GM12878 (cell line): Measurements from ENCODE around the gene MGARP. TPM values are rescaled to one million over a fixed set of nuclear protein-coding genes. Genes with fewer than 3 reads are reported as not detected.
A peak's percentile ranks its signal among the peaks of the same experiment; 100 is the strongest.

Source experiments
- BMI1 ChIP-seq: fragments of 450-650 bp; IDR thresholded peaks from 2 replicates; pipeline ENCODE4 v1.6.1; 2016; ENCODE audit warnings: mild to moderate bottlenecking, moderate library complexity, borderline replicate concordance
- BRCA1 ChIP-seq: IDR thresholded peaks from 2 replicates; pipeline ENCODE4 v1.6.1; 2011; ENCODE audit warnings: low read depth, low read length, improper control_type of control experiment
- CBFB ChIP-seq: IDR thresholded peaks from 2 replicates; pipeline ENCODE4 v1.6.1; 2016; ENCODE audit warnings: antibody characterized with exemption, low read depth
- CEBPB ChIP-seq, 2 experiments: fragments of 150-350 bp in 1 of 2; IDR thresholded peaks; 2 replicates each; pipeline ENCODE4 v1.6.1; 2012 to 2014; ENCODE audit warnings: low read depth in 2 of 2, low read length in 2 of 2, borderline replicate concordance in 1 of 2, inconsistent platforms in 1 of 2
- EZH2 ChIP-seq: IDR thresholded peaks from 2 replicates; pipeline ENCODE4 v1.6.1; 2012; ENCODE audit warnings: low read depth, mild to moderate bottlenecking, control low read depth, inconsistent platforms, low read length, borderline replicate concordance; ENCODE audit not compliant: control insufficient read depth
- FOS ChIP-seq: IDR thresholded peaks from 3 replicates; pipeline ENCODE4 v1.6.1; 2011; ENCODE audit warnings: borderline replicate concordance; ENCODE audit not compliant: insufficient read length; ENCODE audit errors: extremely low read depth
- GABPA ChIP-seq: IDR thresholded peaks from 2 replicates; pipeline ENCODE4 v1.6.1; 2014; ENCODE audit warnings: antibody characterized with exemption, low read depth, mild to moderate bottlenecking, inconsistent platforms
- JUND ChIP-seq: IDR thresholded peaks from 2 replicates; pipeline ENCODE4 v1.6.1; 2012; ENCODE audit warnings: low read depth, mild to moderate bottlenecking, low read length, improper control_type of control experiment, moderate library complexity
- NFXL1 ChIP-seq: fragments of 450-650 bp; IDR thresholded peaks from 2 replicates; pipeline ENCODE4 v1.6.1; 2017; ENCODE audit warnings: antibody characterized with exemption, mild to moderate bottlenecking, borderline replicate concordance
- NR2C1 ChIP-seq: fragments of 450-650 bp; IDR thresholded peaks from 2 replicates; pipeline ENCODE4 v1.6.1; 2017; ENCODE audit warnings: antibody characterized with exemption, mild to moderate bottlenecking, moderate library complexity
- PAX8 ChIP-seq: fragments of 450-650 bp; IDR thresholded peaks from 2 replicates; pipeline ENCODE4 v1.6.1; 2017; ENCODE audit warnings: mild to moderate bottlenecking, moderate library complexity
- POLR2AphosphoS5 ChIP-seq: IDR thresholded peaks from 2 replicates; pipeline ENCODE4 v1.6.1; 2011; ENCODE audit warnings: mild to moderate bottlenecking, low read length, inconsistent platforms
- RBBP5 ChIP-seq: fragments of 200-600 bp; sonication (generic); conservative IDR thresholded peaks from 2 replicates; pipeline ENCODE4 v1.6.1; 2016
- SMAD1 ChIP-seq: fragments of 450-650 bp; IDR thresholded peaks from 2 replicates; pipeline ENCODE4 v1.6.1; 2018; ENCODE audit warnings: mild to moderate bottlenecking, low read depth; ENCODE audit not compliant: partially characterized antibody
- SMC3 ChIP-seq: IDR thresholded peaks from 2 replicates; pipeline ENCODE4 v1.6.1; 2011; ENCODE audit warnings: low read length, improper control_type of control experiment, borderline replicate concordance
- SREBF1 ChIP-seq: IDR thresholded peaks from 2 replicates; pipeline ENCODE4 v1.6.1; 2012; ENCODE audit warnings: mild to moderate bottlenecking, low read length
- USF1 ChIP-seq: IDR thresholded peaks from 2 replicates; pipeline ENCODE4 v1.6.1; 2011; ENCODE audit warnings: borderline replicate concordance, low read depth, mild to moderate bottlenecking, moderate library complexity, mixed read lengths, low read length; ENCODE audit not compliant: insufficient read depth; ENCODE audit errors: extremely low read length
- YY1 ChIP-seq: IDR thresholded peaks from 2 replicates; pipeline ENCODE4 v1.6.1; 2011; ENCODE audit warnings: low read depth, mild to moderate bottlenecking, low read length
- ZBED1 ChIP-seq: IDR thresholded peaks from 2 replicates; pipeline ENCODE4 v1.6.1; 2016; ENCODE audit warnings: borderline replicate concordance
- ZBTB33 ChIP-seq: fragments of 450-650 bp; IDR thresholded peaks from 2 replicates; pipeline ENCODE4 v1.6.1; 2017; ENCODE audit warnings: mild to moderate bottlenecking
- ZZZ3 ChIP-seq: IDR thresholded peaks from 2 replicates; pipeline ENCODE4 v1.6.1; 2011; ENCODE audit warnings: low read depth; ENCODE audit not compliant: control insufficient read depth, insufficient read length
- polyA plus RNA-seq, 11 experiments: library from polyadenylated mRNA; depleted of rRNA in 4 of 11; unstranded in 6 of 11; stranded (reverse) in 5 of 11; fragments of >200 nt; fragmentation: Nextera tagmentation in 4 of 11; fragmentation: Illumina TruSeq in 1 of 11; extraction: Ambion mirVana in 4 of 11; extraction: Trizol in 1 of 11; gene quantifications; 1 replicate in 1 of 11; 2 replicates in 10 of 11; pipeline versions ENCODE4 v1.2.1 to v1.2.3, GENCODE V29; 2011 to 2016; ENCODE audit warnings: inconsistent platforms in 2 of 11, missing spikeins in 2 of 11, low read depth in 1 of 11
- total RNA-seq, 4 experiments: library from RNA; depleted of rRNA in 3 of 4; stranded (reverse); fragments of >200 nt in 3 of 4; fragmentation: Illumina TruSeq in 1 of 4; extraction: Trizol in 1 of 4; gene quantifications; 2 replicates each; pipeline versions ENCODE4 v1.2.1 to v1.2.3, GENCODE V29; 2013 to 2021
- TF ChIP-seq, protein P1 (sequence below): fragments of 450-650 bp; formaldehyde crosslinking; IDR thresholded peaks from 2 replicates; pipeline ENCODE4 v1.4.0; 2022; ENCODE audit warnings: mild to moderate bottlenecking, moderate library complexity
- TF ChIP-seq, protein P2 (sequence below): fragments of 450-650 bp; IDR thresholded peaks from 2 replicates; pipeline ENCODE4 v1.6.1; 2017; ENCODE audit warnings: mild to moderate bottlenecking, low read depth, inconsistent platforms; ENCODE audit not compliant: poor library complexity, severe bottlenecking

Gene MGARP
- total and polyA plus RNA-seq, 10 of the 15 experiments (the other 5 are each of a cell fraction or from before 2014, with no cell fraction given): 0.04 to 0.23 (median 0.08) TPM; not detected in 7

DNA sequence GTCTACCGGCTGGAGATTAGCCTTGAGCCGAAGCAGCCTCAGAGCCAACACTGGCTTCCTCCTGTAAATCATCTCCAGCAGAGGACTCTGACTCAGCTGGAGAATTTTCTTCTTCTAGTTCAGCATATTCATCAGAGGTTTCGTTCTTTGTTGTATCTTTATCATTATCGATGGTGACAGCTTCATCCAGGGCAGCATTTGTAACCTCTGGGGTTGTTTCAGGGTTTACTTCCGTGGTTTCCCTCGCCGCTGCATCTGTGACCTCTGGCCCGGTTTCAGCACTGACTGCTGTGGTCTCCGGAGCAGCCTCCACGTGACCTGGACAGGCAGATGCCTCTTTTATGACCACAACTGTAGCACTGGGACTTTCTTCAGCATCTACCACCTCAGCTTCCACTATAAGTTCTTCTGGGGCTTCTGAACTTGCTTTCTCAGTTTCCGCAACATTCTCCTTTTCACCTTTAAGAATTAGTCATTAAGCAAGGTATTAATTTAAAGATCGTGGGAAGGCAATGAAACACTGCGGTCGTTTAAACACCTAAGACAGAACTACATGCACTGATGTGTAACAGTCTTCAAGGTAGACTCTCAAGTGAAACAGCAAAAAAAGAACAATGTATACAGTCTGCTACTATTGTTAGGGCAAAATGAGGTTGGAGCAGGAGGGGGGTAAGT lies 13.3 kb downstream of the MGARP start (continued):
- peak; percentile 93 for TF ChIP-seq USF1
- no peak for TF ChIP-seq SMAD1
- TF ChIP-seq GABPA: peak; percentile 66; the same call in 1 of the 2 replicates
- TF ChIP-seq NR2C1: peak; percentile 87
- TF ChIP-seq SREBF1: no peak
- TF ChIP-seq CEBPB (IDR thresholded peaks at IDR 0.05; ENCODE audit: borderline replicate concordance in 1 of 2, low read depth in 2 of 2, low read length in 2 of 2): peak in 1 of 2 experiments; percentile 95; a peak in 1 of 4 replicates
- no peak for TF ChIP-seq ZBTB33
- no peak for TF ChIP-seq EZH2
- peak; percentile 92 for TF ChIP-seq ZBED1
- TF ChIP-seq BRCA1: no peak
- no peak for TF ChIP-seq PAX8
- no peak for TF ChIP-seq RBBP5
- TF ChIP-seq, protein P1, sequence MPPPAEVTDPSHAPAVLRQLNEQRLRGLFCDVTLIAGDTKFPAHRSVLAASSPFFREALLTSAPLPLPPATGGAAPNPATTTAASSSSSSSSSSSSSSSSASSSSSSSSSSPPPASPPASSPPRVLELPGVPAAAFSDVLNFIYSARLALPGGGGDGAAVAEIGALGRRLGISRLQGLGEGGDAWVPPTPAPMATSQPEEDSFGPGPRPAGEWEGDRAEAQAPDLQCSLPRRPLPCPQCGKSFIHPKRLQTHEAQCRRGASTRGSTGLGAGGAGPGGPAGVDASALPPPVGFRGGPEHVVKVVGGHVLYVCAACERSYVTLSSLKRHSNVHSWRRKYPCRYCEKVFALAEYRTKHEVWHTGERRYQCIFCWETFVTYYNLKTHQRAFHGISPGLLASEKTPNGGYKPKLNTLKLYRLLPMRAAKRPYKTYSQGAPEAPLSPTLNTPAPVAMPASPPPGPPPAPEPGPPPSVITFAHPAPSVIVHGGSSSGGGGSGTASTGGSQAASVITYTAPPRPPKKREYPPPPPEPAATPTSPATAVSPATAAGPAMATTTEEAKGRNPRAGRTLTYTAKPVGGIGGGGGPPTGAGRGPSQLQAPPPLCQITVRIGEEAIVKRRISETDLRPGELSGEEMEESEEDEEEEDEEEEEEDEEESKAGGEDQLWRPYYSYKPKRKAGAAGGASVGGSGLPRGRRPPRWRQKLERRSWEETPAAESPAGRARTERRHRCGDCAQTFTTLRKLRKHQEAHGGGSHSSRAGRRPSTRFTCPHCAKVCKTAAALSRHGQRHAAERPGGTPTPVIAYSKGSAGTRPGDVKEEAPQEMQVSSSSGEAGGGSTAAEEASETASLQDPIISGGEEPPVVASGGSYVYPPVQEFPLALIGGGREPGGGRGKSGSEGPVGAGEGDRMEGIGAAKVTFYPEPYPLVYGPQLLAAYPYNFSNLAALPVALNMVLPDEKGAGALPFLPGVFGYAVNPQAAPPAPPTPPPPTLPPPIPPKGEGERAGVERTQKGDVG (CRISPR knock-in tag): no peak
- TF ChIP-seq, protein P2, sequence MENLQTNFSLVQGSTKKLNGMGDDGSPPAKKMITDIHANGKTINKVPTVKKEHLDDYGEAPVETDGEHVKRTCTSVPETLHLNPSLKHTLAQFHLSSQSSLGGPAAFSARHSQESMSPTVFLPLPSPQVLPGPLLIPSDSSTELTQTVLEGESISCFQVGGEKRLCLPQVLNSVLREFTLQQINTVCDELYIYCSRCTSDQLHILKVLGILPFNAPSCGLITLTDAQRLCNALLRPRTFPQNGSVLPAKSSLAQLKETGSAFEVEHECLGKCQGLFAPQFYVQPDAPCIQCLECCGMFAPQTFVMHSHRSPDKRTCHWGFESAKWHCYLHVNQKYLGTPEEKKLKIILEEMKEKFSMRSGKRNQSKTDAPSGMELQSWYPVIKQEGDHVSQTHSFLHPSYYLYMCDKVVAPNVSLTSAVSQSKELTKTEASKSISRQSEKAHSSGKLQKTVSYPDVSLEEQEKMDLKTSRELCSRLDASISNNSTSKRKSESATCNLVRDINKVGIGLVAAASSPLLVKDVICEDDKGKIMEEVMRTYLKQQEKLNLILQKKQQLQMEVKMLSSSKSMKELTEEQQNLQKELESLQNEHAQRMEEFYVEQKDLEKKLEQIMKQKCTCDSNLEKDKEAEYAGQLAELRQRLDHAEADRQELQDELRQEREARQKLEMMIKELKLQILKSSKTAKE: peak; percentile 94
- no peak for TF ChIP-seq FOS
- TF ChIP-seq BMI1: no peak; the same call in 1 of the 2 replicates
- no peak for TF ChIP-seq JUND
- TF ChIP-seq ZZZ3: no peak
- peak; percentile 15; the same call in 1 of the 2 replicates for TF ChIP-seq SMC3
- TF ChIP-seq POLR2AphosphoS5: no peak
- TF ChIP-seq NFXL1: no peak
- TF ChIP-seq YY1: 0 out of 2 replicates have a peak, but pooled peaks have one; percentile 41
- peak; percentile 95 for TF ChIP-seq CBFB
